Prostate gland (tissue), 2 donors: Measurements from ENCODE around the gene CORIN. TPM values are rescaled to one million over a fixed set of nuclear protein-coding genes. Genes with fewer than 3 reads are reported as not detected.

ENCODE experiments used
- DNase-seq: peaks from one replicate; pipeline ENCODE4 v3.0.0-alpha.2; 2019; ENCODE audit warnings: low spot score
- H3K27ac ChIP-seq, 2 donors: fragments of 200-600 bp; sonication (generic); 2 replicates each; pipeline ENCODE4 v1.5.1; 2017 to 2019
- H3K27me3 ChIP-seq: fragments of 200-600 bp; sonication (generic); replicated peaks from 2 replicates; pipeline ENCODE4 v1.5.1; 2019; ENCODE audit not compliant: insufficient read depth
- H3K36me3 ChIP-seq, 2 donors: fragments of 200-600 bp; sonication (generic); 1 replicate in 1 of 2; 2 replicates in 1 of 2; pipeline versions ENCODE4 v1.5.1 to v1.8.1; 2017 to 2019
- H3K4me1 ChIP-seq: fragments of 200-600 bp; sonication (generic); replicated peaks from 2 replicates; pipeline ENCODE4 v1.5.1; 2019
- H3K4me3 ChIP-seq, 2 donors: fragments of 200-600 bp; sonication (generic); 2 replicates each; pipeline ENCODE4 v1.5.1; 2017 to 2019
- H3K9me3 ChIP-seq: fragments of 200-600 bp; sonication (generic); 2 replicates; pipeline ENCODE4 v1.5.1; 2017
- CTCF ChIP-seq, 4 experiments: fragments of 200-600 bp in 2 of 4; fragments of 450-650 bp in 2 of 4; sonication (generic) in 2 of 4; IDR thresholded peaks; 1 replicate in 3 of 4; 2 replicates in 1 of 4; pipeline ENCODE4 v1.5.1; 2016 to 2019; ENCODE audit warnings: antibody characterized with exemption in 4 of 4, mild to moderate bottlenecking in 2 of 4, moderate library complexity in 2 of 4
- POLR2A ChIP-seq: fragments of 450-650 bp; IDR thresholded peaks from one replicate; pipeline ENCODE4 v1.6.1; 2016; ENCODE audit warnings: antibody characterized with exemption, mild to moderate bottlenecking
- POLR2AphosphoS5 ChIP-seq: sonication (generic); formaldehyde crosslinking; IDR thresholded peaks from one replicate; pipeline ENCODE4 v1.6.1; 2017; ENCODE audit warnings: antibody characterized with exemption
- WGBS: methylation state at CpG from one replicate; pipeline ENCODE4 v1.1.5; 2018; 5-methylcytosine and 5-hydroxymethylcytosine counted together
- intact Hi-C: fragments of 100-400 bp; cut with DNase I; formaldehyde crosslinking; loops from one replicate; pipeline ENCODE4 v1.14.2; 2022
- total RNA-seq, 2 donors: library from RNA; depleted of rRNA; stranded (reverse); fragments of >200 nt; gene quantifications; one replicate each; pipeline ENCODE4 v1.1.0, GENCODE V29; 2016

CORIN gene
- total RNA-seq, 2 donors from 2014 or later = 6.0 to 7.7 TPM

- Histone ChIP-seq H3K27ac (no peak overlapping the region), H3K4me3 (no peak overlapping the region), H3K27me3 (no peaks in the 10 kb centered on the region), H3K9me3 (no peaks in the 10 kb centered on the region), H3K36me3 (no peaks in the 10 kb centered on the region), H3K4me1 (no peaks in the 10 kb centered on the region)
- WGBS = 88% methylated on average over 1 of the region's 1 CpG
- intact Hi-C loops = no loop called here
- no peak for TF ChIP-seq POLR2AphosphoS5
- DNase-seq = no peak
These were observed 88.8 kb downstream of the CORIN start for GRCh38 chr4:47749060-47749459.

- TF ChIP-seq POLR2AphosphoS5 = no peak
- no peak for TF ChIP-seq POLR2A
- TF ChIP-seq CTCF (IDR thresholded peaks at IDR 0.05) = no peak
- Histone ChIP-seq H3K9me3 (no peaks in the 10 kb centered on the region), H3K4me1 (no peaks in the 10 kb centered on the region), H3K27ac (no peak overlapping the region), H3K4me3 (no peak overlapping the region), H3K36me3 (no peaks in the 10 kb centered on the region), H3K27me3 (no peaks in the 10 kb centered on the region)
- WGBS = 93% methylated on average over 1 of the region's 1 CpG
- no peak for DNase-seq
- intact Hi-C loops = no loop called here
These were observed 89.9 kb downstream of the CORIN start for GRCh38 chr4:47747846-47748494.

DNA sequence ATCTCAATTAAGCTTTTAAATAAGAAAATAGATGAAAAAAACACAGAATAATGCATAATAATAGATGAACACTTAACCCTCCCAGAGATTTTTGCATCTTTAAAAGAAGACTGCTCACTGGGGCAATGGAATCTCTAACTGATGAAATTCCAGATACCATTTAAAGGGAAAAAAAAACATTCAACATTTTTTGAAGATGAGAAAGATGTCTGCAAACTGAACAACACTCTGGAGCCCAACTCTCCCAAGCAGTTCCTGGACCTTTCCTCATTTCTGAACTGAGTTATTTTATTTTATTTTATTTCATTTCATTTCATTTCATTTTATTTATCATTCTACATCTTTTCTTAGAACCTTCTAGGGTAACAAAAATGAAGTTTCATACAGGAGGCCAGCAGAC, 90.7 kb downstream of the CORIN start:
- intact Hi-C loops = no loop called here
- Histone ChIP-seq H3K27me3 (no peaks in the 10 kb centered on the region), H3K4me1 (no peaks in the 10 kb centered on the region), H3K4me3 (no peak overlapping the region), H3K36me3 (no peaks in the 10 kb centered on the region), H3K27ac (no peak overlapping the region), H3K9me3 (no peaks in the 10 kb centered on the region)
- no peak for DNase-seq
- TF ChIP-seq POLR2AphosphoS5 = no peak
- TF ChIP-seq CTCF (IDR thresholded peaks at IDR 0.05) = no peak
- no peak for TF ChIP-seq POLR2A

GRCh38 chr4:47746122-47746521, 91.7 kb downstream of the CORIN start:
- Histone ChIP-seq H3K4me3 (no peak overlapping the region), H3K36me3 (no peaks in the 10 kb centered on the region), H3K9me3 (no peaks in the 10 kb centered on the region), H3K4me1 (no peaks in the 10 kb centered on the region), H3K27ac (no peak overlapping the region), H3K27me3 (no peaks in the 10 kb centered on the region)
- 91% methylated on average over 4 of the region's 4 CpGs for WGBS
- no peak for TF ChIP-seq POLR2A
- TF ChIP-seq CTCF (IDR thresholded peaks at IDR 0.05) = no peak
- TF ChIP-seq POLR2AphosphoS5 = no peak
- intact Hi-C loops = no loop called here
- DNase-seq = no peak

- H3K9me3 ChIP-seq = no peaks in the 10 kb centered on the region
- TF ChIP-seq CTCF (IDR thresholded peaks at IDR 0.05) (no peak), POLR2AphosphoS5 (no peak), POLR2A (no peak)
- no peak for DNase-seq
- no peak overlapping the region for H3K4me3 ChIP-seq
- no peaks in the 10 kb centered on the region for H3K27me3 ChIP-seq
- no peaks in the 10 kb centered on the region for H3K36me3 ChIP-seq
- H3K4me1 ChIP-seq = no peaks in the 10 kb centered on the region
- intact Hi-C loops = no loop called here
- 83% methylated on average over 2 of the region's 2 CpGs for WGBS
- H3K27ac ChIP-seq = no peak overlapping the region
These were observed 93.0 kb downstream of the CORIN start for GRCh38 chr4:47744843-47745382.
